Lung microvascular endothelial cell (primary cell): ENCODE data around the gene FBXL2. TPM values are rescaled to one million over a fixed set of nuclear protein-coding genes. Genes with fewer than 3 reads are reported as not detected.
A peak's percentile ranks its signal among the peaks of the same experiment; 100 is the strongest.
"Not testable (repeated sequence)": the region's sequence is repeated elsewhere in the genome, so short reads cannot be mapped to it uniquely, and the experiment has no call there.

Experiments
- DNase-seq, 2 donors: peaks; one replicate each; pipeline versions ENCODE4 v3.0.0 to v3.0.0-alpha.2; 2010; ENCODE audit warnings: low read depth in 2 of 2
- total RNA-seq: library from RNA; depleted of rRNA; stranded (reverse); fragments of >200 nt; gene quantifications from 2 replicates; pipeline ENCODE4 v1.2.1, GENCODE V29; 2014

Gene FBXL2
- total RNA-seq, 1 donor from 2014 or later = 8.9 TPM

- peak; percentile 34 to 52 for DNase-seq
Observed at GRCh38 chr3:33385423-33385822, 108.2 kb downstream of the FBXL2 start.

- DNase-seq = no peak
Observed at GRCh38 chr3:33386631-33387030, 109.4 kb downstream of the FBXL2 start.

GRCh38 chr3:33388374-33389100, 111.3 kb downstream of the FBXL2 start:
- DNase-seq = peak; percentile 50 to 64

GRCh38 chr3:33389908-33390307, 112.7 kb downstream of the FBXL2 start:
- no peak for DNase-seq

GRCh38 chr3:33391255-33391995, 114.2 kb downstream of the FBXL2 start:
- DNase-seq = no peak

GRCh38 chr3:33392144-33392543, 114.9 kb downstream of the FBXL2 start:
- no peak for DNase-seq

- peak; percentile 83 to 87 for DNase-seq
Observed at GRCh38 chr3:33392703-33393125, 115.5 kb downstream of the FBXL2 start.

GRCh38 chr3:33394403-33395054, 117.3 kb downstream of the FBXL2 start:
- DNase-seq = no peak

GRCh38 chr3:33395900-33396299, 118.7 kb downstream of the FBXL2 start:
- DNase-seq = no peak

GRCh38 chr3:33398410-33398809, 121.2 kb downstream of the FBXL2 start:
- DNase-seq = no peak

GRCh38 chr3:33401781-33402180, 124.5 kb downstream of the FBXL2 start:
- no peak for DNase-seq

- DNase-seq = no peak
Observed at GRCh38 chr3:33402936-33403335, 125.7 kb downstream of the FBXL2 start.

- DNase-seq = no peak
Observed at GRCh38 chr3:33403756-33404155, 126.5 kb downstream of the FBXL2 start.

GRCh38 chr3:33410816-33411215, 133.6 kb downstream of the FBXL2 start:
- not testable (repeated sequence) for DNase-seq

GRCh38 chr3:33417066-33417673, 139.9 kb downstream of the FBXL2 start:
- peak in 1 of 2 donors; percentile 39 for DNase-seq

- DNase-seq = no peak
Observed at GRCh38 chr3:33419948-33420347, 142.7 kb downstream of the FBXL2 start.

GRCh38 chr3:33420966-33421365, 143.7 kb downstream of the FBXL2 start:
- DNase-seq = no peak

- DNase-seq = no peak
Observed at GRCh38 chr3:33424606-33425452, 147.6 kb downstream of the FBXL2 start.

- DNase-seq = no peak
Observed at GRCh38 chr3:33425453-33425852, 148.2 kb downstream of the FBXL2 start.

GRCh38 chr3:33426068-33426467, 148.8 kb downstream of the FBXL2 start:
- no peak for DNase-seq
